GM11168 (cell line): ENCODE results near the gene IFNK.

Experiments used
- in situ Hi-C: fragments of 300-500 bp; cut with MboI; formaldehyde crosslinking; loops from one replicate; pipeline ENCODE4 v1.12.0; 2022; ENCODE audit warnings: low sequenced_read_pairs; ENCODE audit not compliant: unreplicated experiment

Gene IFNK

DNA sequence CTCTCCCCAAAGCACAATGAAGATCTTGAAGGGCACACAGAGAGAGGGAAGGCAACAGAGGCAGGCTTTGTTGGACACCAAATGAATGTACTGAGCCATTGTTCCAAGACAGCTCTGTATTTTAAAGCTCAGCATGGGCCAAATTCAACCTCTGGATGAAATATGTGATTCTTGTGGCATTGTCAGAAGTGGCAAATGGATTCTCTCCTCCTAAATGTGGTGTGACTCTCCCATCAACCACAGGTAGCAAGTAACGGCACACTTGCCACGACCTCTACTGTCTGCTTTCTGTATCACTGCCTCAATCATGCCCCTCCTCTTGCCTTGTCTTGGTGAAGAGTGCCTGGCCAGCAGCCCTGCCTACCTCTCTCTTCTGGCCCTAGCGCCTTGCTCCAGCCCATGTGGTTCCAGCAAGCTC, 11.6 kb downstream of the IFNK start:
- in situ Hi-C loops = no loop called here

GRCh38 chr9:27536168-27536567, 12.1 kb downstream of the IFNK start:
- in situ Hi-C loops = no loop called here

GRCh38 chr9:27537027-27537435, 12.9 kb downstream of the IFNK start:
- in situ Hi-C loops = no loop called here

DNA sequence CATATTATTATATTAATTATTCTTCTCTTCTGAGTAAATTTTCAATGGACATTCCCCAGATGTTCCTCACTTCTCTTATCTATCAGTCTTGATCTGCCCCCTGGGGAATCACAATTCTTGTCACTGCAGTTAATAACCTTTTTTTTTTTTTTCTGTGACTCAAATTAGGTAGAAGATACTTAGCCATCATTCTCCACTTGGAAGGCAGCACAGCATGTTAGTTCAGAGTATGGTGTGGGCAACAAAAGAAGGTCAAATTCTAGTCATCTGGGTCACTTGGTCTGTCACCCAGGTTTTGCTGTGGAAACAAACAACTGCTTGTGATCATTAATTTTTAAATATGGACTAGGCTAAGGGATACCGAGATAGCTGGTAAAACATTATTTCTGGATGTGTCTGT, 13.7 kb downstream of the IFNK start:
- in situ Hi-C loops = no loop called here

DNA sequence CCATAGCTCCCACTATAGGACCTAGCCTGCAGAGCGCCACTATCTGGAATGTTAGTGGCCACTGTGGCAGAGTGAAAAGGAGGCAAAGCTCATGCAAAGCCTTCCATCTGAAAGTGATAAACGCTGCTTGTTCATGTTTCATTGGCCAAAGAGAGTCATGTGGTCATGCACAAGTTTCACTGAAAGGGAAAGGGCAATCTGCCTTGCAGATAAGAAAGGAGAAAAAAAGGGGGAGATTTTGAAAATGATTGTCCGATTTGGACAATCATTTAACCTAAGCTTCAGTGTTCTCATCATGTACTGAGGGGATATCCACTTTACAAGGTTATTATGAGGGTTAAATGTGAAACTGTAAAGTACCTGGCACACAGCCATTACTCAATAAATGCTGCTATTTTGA, 14.6 kb downstream of the IFNK start:
- in situ Hi-C loops = no loop called here

GRCh38 chr9:27539479-27540441, 15.7 kb downstream of the IFNK start:
- in situ Hi-C loops = no loop called here

GRCh38 chr9:27540502-27540901, 16.4 kb downstream of the IFNK start:
- in situ Hi-C loops = no loop called here

GRCh38 chr9:27541740-27542139, 17.6 kb downstream of the IFNK start:
- in situ Hi-C loops = no loop called here

- in situ Hi-C loops = no loop called here
Observed at GRCh38 chr9:27542508-27542907, 18.4 kb downstream of the IFNK start.

DNA sequence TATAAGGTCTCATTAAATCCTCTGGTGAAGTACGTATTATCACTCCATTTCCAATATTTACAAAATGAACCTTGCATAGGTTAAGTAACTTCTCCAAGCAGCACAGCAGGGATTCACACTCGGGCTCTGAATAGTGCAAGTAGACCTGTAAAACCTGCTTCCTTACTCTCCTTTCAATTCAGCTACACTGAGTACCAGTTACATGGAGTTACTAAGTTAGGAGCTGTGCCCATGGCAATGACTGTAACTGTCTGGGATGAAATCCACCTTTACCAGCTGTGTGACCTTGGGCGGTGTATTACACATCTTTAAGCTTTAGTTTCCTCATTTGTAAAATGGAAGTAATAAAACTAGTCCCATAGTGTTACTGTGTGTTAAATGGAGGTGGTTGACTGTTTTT, 21.4 kb downstream of the IFNK start:
- in situ Hi-C loops = no loop called here

GRCh38 chr9:27548055-27548741, 24.1 kb downstream of the IFNK start:
- in situ Hi-C loops = no loop called here

DNA sequence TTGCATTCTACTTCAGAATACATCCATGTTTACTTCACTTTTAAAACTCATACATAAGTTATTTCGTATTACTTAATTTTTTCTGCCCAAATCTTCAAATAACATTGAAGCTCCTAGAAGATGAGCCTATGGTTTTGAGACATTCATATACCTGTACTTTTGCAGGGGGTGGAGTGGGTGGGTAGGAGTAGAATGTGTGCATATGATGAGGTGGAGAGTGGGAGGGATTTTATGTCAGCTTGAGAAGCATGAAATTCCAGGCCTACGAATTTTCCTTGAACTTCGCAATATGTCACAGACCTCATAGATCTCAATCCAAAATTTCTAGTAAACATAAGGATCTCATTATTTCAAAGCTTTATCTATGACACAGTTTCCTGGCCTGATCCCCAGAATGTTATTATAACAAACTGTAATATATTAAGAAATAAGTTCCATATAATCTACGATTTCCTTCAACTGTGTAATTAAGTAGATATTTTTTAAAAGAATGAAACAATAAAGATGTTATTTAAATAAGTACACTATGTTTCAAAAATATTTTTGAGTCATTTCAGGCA, 25.2 kb downstream of the IFNK start:
- in situ Hi-C loops = no loop called here

DNA sequence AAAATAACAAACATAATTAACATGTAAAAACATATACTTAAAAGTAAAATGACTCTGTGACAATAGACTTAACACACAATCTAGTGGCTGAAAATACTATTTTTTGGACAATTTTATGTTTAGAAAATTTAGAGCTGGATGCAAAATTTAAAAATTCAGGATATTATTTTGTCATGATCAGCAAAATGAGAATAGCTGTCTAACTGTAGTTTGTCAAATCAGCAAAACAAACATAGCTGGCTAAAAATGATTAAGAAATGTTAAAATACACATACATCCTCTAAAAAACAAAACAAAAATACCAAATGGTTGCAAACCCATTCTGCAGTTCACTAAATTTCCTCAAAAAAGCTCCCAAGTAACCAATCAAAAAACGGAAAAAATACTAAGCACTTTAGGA, 30.6 kb downstream of the IFNK start:
- in situ Hi-C loops = no loop called here

DNA sequence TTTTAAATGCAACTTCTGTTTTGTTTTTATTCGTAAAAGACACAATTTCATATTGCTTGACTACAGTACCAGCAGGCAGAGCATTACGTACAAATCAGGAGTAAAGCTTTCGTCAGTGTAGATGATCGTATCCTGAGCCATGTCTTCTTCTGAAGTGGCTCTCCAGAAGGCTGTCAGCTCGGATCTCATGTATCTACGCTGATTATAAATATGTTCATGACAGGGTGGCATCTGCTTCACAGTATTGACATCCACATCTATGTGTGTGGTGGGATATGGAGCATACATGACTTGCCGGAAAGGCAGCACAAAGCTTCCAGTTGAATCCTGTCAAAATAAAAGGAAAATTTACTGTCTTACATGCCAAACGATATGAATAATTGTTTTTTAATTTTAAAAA, 32.4 kb downstream of the IFNK start:
- in situ Hi-C loops = no loop called here

DNA sequence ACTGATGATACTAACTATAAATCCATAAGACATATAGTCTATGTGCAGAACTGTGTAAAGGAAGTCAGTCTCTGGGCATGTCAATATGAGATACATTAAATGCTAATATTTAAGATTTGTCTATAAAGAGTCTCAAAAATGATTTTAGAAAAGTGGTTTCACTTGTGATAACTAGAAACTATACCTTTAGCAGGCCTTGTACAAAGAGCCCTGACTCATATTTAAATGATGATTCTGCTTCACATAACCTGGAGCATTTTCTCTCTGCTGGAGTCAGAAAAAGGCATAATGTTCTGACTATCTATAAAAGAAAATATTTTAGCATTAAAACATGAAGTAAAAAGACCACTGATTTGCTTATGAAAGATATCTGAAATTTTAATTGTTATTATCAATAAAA, 34.2 kb downstream of the IFNK start:
- in situ Hi-C loops = no loop called here

- in situ Hi-C loops = no loop called here
Observed at GRCh38 chr9:27560457-27560856, 36.4 kb downstream of the IFNK start.

DNA sequence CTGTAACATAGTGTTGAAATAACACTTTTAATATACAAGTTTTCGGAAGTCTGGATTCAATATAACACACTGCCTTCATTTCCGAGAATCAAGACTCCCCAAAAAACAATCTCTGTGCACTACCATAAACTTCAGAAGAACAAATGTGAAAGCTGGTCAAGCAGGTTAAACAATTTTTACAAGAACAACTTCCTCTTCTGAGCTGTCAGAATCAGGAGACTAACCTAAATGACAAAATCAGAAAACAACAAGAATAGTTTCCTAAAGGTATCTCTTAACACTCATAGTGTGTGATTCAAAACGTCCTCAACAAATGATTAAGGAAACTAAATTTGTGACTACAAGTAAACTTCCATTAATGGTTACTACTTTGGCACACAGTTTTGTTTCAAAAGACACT, 37.6 kb downstream of the IFNK start:
- in situ Hi-C loops = no loop called here

DNA sequence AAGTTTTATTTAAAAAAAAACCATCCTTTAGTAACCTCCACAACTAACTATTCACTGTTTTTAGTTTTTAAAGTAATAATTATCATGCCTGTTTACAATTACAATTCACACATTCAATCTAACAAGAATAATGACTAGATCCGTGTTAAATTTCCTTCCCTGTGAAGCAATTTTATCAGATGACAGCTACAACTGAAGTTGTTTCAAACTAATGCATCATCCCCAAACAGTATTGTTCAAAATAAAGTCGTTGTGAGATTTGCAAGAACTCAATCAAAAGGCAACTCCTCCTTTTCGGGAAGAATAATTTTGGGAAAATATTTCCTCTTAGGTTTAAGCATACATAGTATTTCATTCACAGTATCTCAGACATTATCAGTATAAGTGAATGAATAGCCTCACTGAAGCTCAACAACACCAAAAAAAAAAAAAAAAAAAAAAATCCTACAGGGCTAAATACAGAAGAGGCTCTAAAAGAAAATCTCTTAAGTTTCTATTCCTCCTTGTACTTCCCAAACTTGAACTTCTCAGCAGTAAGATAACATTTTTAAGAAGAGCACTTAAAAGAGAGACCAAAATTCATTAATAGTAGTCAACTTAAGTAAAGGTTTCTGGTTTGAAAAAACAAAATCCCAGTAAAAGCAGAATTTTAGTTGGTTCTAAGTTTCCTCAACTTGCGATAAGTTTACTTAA, 39.8 kb downstream of the IFNK start:
- in situ Hi-C loops = no loop called here

- in situ Hi-C loops = no loop called here
Observed at GRCh38 chr9:27564670-27565069, 40.6 kb downstream of the IFNK start.

DNA sequence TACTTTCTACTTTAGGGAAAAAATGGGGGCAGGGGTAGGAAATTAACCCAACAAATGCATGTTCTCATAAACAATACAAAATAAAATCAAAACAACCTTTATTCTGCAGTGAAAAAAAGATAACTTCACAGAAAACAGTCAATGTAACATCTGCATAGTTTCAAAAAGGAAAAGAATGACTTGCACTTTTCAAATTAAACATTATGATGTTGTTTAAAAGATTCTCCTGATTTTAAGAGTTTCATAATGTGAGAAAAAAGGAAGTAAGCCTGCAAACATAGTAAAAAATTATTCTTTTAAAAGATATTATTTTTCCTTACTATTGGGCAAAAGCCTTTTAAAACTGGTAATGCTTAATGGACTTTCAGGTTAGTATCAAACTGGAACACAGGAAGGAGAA, 41.6 kb downstream of the IFNK start:
- in situ Hi-C loops = no loop called here

- in situ Hi-C loops = no loop called here
Observed at GRCh38 chr9:27566118-27566517, 42.0 kb downstream of the IFNK start.
